GM23248 (cell line): ENCODE data around the gene PI3.

Experiments
- EZH2 ChIP-seq: fragments of 200-600 bp; sonication (generic); IDR thresholded peaks from 2 replicates; pipeline ENCODE4 v1.6.1; 2018; ENCODE audit warnings: antibody characterized with exemption, mild to moderate bottlenecking; ENCODE audit not compliant: insufficient read depth, poor library complexity, severe bottlenecking
- EZH2phosphoT487 ChIP-seq: fragments of 200-600 bp; sonication (generic); IDR thresholded peaks from 2 replicates; pipeline ENCODE4 v1.6.1; 2018; ENCODE audit warnings: antibody characterized with exemption, moderate library complexity, mild to moderate bottlenecking, low read depth; ENCODE audit not compliant: insufficient read depth

- TF ChIP-seq EZH2: no peak
- TF ChIP-seq EZH2phosphoT487: no peak
Measured at GRCh38 chr20:45221076-45221475, 46.4 kb downstream of the PI3 start, which contains the start of gene SEMG2.
